Measurements from ENCODE around the gene EIF2D.

DNA sequence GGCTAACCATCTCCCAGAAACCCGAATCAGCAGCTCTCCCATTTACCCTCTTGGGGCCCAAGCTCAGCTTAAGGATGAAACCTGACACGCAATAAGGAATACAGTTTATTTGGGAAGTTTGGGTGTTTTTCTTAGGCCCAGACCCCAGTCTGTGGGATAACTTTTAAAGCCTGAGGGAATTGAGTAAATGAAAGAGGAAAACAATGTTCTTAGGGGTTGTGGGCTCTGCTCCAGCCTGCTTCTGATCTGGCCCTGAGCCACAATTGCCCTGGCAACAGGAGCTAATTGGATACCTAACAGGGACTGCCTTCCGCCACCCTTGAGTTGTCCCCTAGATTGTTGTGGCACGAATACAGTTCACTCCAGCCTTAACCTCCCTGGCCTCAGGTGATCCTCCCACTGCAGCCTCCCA, 43.2 kb upstream of the EIF2D start:
- TF ChIP-seq, protein P1, sequence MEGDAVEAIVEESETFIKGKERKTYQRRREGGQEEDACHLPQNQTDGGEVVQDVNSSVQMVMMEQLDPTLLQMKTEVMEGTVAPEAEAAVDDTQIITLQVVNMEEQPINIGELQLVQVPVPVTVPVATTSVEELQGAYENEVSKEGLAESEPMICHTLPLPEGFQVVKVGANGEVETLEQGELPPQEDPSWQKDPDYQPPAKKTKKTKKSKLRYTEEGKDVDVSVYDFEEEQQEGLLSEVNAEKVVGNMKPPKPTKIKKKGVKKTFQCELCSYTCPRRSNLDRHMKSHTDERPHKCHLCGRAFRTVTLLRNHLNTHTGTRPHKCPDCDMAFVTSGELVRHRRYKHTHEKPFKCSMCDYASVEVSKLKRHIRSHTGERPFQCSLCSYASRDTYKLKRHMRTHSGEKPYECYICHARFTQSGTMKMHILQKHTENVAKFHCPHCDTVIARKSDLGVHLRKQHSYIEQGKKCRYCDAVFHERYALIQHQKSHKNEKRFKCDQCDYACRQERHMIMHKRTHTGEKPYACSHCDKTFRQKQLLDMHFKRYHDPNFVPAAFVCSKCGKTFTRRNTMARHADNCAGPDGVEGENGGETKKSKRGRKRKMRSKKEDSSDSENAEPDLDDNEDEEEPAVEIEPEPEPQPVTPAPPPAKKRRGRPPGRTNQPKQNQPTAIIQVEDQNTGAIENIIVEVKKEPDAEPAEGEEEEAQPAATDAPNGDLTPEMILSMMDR (IDR thresholded peaks at IDR 0.05): no peak
- peak in 1 of 3 donors; percentile 18 for TF ChIP-seq POLR2AphosphoS5 (IDR thresholded peaks at IDR 0.05)
- no peak for TF ChIP-seq EP300 (IDR thresholded peaks at IDR 0.05)
